ENCODE results near the gene DIP2C.
"Not testable (repeated sequence)": the region's sequence is repeated elsewhere in the genome, so short reads cannot be mapped to it uniquely, and the experiment has no call there.

The DIP2C gene

DNA sequence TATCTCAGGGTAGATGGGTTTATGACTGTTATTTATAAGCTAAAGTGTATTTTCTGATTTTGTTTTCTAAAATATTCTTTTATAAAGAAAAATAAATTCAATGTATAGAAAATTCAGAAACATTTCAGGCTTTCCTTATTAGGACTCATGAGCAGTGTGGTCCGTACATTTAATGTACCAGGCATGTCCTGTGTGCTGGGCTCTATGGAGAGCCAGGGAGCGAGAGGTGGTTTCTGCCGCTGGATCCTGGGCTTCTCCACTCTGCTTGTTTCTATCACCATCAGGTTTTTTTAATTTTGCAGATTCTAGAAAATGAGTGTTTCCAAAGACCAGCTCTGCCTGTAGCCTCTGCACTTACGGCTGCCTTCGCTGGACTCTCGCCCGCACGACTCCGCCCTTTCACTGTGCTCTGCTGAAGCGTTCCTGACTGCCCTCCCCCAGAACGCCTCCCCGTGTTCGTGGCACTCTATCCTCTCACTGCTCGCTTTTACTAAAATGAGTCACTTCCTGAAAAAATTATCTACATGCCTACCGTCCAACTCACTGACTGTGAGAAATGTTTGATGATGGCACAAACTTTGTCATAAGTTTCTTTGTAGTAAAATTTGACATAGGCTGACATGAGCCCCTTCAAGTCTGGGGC lies 365.7 kb downstream of the DIP2C start:
- DNase-seq (ENCODE audit: low spot score): peak; percentile 93

DNA sequence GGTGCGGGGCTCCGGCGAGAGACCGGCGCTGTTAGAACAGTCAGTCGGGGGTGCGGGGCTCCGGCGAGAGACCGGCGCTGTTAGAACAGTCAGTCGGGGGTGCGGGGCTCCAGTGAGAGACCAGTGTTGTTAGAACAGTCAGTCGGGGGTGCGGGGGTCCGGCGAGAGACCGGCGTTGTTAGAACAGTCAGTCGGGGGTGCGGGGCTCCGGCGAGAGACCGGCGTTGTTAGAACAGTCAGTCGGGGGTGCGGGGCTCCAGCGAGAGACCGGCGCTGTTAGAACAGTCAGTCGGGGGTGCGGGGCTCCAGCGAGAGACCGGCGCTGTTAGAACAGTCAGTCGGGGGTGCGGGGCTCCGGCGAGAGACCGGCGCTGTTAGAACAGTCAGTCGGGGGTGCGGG lies 366.4 kb downstream of the DIP2C start:
- DNase-seq (ENCODE audit: low spot score): not testable (repeated sequence)

DNA sequence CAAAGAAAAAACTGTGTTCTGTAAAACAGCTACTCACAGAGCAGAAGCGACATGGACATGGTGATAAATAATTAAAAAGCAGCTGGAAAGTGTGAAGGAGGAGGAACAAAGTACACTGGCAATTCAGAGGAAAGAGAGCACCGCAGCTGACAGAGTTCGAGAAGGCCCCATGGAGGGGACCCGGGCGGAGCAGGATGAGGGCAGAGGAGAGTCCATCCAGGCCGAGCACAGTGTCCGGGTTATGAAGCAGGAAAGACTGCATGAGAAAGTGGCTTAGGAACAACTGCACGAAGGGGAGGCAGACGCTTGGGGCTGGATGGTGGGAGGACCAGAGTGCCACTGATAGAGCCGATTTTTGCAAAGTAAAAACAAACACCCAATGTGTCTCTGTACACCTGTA lies 368.7 kb downstream of the DIP2C start:
- DNase-seq (ENCODE audit: low spot score): no peak

DNA sequence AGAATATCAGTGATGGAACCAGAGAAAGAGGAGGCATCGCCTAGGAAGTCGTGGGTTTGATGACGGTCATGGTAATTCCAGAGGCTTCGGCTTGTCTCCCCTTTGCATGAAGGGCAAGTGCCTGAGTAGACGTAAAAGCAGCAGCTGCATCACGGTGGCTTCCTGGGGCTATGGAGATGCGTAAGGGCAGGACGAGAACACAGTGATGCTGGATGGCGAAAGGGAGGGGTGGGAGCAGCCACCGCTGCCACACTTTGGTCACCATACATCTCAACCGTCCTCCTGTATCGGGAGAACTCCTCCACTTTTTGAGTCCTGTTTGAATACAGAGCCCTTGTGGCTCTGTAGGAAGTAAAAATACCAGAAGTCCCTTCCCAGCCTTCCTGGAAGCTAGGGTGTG lies 371.5 kb downstream of the DIP2C start:
- no peak for DNase-seq (ENCODE audit: low spot score)

DNA sequence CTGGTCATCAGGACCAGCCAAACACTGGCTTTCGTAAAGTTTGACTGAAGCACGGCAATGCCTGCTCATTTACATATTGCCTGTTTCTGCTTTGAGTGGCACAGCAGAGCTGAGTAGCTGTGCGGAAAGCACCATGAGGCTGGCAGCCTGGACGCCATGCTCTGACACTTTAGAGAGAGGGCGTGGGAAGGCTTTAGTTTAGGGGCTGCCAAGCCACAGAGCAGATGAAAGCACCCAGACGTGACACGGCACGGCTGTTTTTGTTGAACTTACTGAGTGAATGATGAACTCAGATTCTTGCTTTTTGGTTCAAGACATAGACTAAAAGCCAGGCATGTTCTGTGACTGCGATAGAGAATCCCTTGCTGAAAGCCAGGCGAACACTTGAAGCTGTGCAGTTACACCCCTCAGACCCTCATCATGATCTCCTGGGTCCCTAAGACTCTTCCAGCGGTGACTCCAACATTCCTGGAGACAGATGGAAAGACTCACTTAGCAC lies 372.1 kb downstream of the DIP2C start:
- peak; percentile 79 for DNase-seq (ENCODE audit: low spot score)

DNA sequence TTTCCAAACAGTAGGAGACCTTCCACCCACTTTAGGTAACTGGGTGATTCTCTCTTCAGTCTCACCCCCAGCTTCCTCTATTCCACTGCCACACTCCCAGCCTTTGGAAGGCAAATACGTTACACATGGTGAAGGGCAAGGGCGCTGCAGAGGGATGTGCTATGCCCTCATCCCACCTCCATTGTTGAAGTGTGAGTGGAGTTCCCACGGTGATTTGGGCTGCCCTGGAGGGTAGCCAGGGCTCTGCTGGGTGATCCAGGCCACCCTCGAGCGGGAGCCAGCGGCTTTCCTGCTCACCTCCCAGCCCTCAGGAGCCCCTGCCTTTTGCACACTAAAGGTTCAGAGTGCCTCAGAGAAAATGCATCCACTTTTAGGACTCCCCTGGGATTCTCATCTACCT lies 373.1 kb downstream of the DIP2C start:
- DNase-seq (ENCODE audit: low spot score): no peak

DNA sequence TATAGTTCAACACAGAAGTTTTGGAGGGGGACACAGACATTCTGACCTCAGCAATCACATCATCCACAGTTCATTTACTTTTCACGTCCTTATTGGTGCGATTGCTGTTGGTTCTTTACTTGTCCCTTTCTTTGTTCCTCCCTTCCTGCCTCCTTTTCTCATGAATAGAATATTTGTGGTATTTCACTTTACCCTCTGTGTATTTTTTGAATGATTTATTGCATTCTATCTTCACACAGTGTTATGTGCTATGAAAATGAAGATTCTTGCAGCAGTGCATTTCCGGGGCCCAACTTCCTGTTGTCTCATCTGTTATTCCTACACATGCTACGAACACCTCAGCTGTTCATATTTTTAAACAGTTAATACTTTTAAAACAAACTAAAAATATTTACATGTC lies 374.6 kb downstream of the DIP2C start:
- no peak for DNase-seq (ENCODE audit: low spot score)

DNA sequence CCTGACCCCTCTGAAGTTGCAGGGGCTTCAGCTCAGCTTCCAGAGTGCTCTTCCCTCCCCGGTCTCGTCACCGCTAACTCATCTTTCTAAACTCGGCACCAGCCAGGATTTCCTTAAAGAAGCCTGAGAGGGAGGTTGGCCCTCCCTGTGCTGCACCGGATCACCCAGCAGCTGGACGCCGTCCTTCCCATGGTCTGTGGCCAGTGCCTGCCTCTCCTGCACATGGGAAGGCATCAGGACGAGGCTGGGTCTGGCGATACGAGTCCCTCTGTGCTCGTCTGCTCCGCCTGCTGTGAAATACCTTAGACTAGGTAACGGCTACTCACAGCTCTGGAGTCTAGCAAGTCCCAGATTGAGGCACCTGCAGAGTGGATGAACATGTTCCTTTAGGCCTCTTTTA lies 375.1 kb downstream of the DIP2C start:
- no peak for DNase-seq (ENCODE audit: low spot score)

DNA sequence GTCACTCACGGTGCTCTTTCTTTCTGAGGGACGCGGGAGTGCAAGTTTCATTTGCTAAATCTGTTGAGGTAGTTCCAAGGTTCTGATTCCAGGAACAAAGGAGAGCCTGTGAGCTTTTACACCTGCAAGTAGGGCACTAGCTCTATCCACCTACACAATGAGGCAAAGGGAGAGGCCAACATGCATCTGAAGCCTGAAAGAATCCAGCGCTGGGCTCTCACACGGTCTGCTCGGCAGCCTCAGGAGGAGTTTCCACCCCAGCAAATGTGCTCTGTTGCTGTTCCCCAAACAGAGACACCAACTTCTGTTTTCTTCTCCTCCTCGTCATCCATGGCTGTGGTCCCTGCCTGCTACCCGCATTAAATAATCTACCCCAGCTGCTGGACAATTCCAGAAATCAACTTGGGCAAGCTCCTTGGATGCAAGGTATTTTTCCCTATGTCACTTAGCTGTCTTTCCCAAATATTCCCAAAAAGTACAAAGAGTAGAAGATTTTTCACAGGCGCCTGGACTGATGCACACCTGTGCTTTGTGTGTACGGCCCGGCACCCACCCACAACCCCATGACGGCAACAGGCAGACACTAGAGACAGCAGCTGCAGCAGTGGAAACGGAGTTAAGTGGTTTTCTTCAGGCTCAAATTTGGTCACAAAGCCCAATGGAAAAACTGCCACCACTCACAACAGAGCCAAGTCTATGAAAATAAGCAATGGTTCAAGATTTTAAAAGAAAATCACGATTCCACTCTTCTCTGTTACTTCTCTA lies 377.4 kb downstream of the DIP2C start:
- DNase-seq (ENCODE audit: low spot score): no peak

DNA sequence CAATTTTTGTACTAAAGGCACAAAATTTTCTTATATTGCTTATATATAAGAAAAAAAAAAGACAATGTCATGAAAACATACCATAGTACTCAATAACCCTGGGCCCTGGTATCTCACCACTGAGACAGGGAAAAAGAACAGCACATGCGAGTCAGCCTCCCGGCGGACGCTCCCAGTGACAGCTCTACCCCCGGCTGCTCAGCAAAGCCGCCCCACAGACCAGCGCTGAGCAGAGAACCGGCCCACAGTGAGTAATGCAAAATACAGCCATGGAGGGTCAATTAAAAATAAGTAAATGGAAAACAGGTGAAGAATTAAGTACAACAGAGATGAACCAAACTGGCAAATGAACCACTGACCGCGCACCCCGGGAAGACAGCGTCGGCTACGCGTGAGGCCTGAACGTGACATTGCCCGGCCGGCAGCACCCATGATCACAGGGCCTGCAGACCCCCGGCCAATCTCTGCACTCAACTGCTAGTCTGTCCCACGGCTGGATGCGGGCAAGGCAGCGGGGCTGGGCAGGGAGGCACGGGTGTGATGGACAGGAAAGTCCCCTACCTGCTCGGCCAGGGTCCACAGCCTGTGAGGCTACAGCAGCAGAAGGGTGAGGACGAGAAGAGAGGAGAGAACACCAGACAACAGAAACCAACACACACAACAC lies 378.4 kb downstream of the DIP2C start:
- no peak for DNase-seq (ENCODE audit: low spot score)

DNA sequence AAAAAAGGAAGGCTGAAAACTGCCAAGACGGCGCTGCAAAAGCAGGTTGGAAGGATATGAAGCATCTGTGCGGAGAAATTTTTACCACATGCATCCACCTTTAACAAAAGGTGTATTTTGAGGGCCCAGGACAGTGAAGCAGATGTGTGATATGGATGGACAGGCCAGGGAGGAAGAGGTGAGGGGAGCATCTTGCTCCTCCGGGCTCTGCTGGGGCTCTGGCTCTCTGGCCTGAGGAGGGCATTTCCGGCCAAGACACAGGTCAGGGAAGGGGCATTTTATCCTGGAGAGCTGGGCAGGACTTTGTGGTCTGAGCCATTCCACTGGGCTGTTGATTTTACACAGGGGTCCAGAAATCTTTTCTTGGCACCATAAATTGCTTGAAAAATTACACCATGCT lies 379.1 kb downstream of the DIP2C start:
- no peak for DNase-seq (ENCODE audit: low spot score)

DNA sequence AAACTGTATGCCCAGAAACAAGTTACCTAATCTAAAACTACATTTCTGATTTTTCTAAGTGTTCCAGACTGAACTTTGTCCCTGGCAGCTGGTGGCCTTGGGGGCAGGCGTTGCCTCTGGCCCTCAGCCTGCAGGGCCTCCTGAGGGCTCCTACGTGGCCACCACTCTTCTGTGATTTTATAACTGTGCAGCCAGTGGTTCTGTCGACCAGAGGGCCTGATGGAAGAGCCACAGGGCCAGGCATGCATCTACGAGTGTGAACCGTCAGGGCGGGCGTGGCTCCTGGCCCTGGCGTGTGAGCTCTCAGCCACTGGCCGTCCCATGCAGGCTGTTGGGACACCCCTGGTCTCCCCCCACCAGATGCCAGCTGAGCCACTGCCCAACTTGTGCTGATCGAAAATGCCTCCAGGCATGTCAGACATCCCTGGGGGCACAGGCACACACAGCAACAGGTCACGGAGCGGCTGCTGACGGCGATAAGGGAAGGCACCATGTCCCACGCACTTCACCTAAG lies 380.8 kb downstream of the DIP2C start:
- DNase-seq (ENCODE audit: low spot score): no peak

DNA sequence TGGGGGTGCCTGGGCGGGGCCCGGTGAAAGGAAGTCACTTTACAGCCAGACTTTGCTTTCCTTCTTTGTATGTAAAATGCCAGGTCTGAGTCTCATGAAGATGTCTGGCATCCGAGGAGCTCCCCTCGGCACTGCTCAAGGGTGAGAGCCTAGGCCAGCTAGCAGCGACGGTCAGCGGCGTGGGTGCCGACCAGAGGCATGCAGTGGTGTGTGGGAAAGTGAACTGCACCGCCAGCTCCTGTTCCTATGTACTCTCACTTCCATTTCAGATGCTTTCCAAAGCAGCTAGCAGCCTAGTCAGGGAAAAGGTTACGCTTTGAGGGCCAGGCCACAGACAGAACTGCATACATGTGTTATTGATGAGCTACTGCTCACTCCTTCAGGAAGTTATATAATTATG lies 381.4 kb downstream of the DIP2C start:
- no peak for DNase-seq (ENCODE audit: low spot score)

DNA sequence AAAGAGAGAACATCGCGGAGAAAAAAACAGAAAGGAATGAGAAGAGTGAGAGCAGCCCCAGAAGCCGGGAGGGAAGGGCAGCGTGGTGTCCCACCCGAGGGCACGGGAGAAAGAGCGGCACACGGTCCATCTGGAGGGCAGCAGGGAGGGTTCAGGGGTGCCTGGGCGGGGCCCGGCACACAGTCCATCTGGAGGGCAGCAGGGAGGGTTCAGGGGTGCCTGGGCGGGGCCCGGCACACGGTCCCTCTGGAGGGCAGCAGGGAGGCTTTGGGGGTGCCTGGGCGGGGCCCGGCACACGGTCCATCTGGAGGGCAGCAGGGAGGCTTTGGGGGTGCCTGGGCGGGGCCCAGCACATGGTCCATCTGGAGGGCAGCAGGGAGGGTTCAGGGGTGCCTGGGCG lies 381.8 kb downstream of the DIP2C start:
- no peak for DNase-seq (ENCODE audit: low spot score)

DNA sequence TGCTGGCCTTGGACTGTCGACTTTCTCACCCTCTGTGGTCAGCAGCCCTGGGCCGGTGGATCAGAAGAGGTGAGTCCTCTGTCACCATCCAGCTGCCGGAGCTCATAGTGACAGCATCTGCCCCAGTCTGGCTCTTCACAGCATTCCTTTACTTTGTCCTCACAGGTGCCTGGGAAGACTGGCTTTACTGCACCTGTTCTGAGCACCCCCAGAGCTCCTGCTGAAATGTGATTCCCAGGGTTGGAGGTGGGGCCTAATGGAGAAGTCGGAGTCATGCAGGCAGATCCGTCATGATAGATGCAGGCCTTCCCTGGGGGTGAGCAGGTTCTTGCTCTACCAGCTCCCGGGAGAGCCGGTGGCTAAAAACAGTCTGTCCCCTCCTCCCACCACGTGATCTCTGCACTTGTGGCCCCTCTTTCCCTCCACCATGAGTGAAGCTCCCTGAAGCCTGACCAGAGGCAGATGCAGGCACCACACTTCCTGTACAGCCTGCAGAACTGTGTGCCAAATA lies 382.7 kb downstream of the DIP2C start:
- DNase-seq (ENCODE audit: low spot score): no peak

DNA sequence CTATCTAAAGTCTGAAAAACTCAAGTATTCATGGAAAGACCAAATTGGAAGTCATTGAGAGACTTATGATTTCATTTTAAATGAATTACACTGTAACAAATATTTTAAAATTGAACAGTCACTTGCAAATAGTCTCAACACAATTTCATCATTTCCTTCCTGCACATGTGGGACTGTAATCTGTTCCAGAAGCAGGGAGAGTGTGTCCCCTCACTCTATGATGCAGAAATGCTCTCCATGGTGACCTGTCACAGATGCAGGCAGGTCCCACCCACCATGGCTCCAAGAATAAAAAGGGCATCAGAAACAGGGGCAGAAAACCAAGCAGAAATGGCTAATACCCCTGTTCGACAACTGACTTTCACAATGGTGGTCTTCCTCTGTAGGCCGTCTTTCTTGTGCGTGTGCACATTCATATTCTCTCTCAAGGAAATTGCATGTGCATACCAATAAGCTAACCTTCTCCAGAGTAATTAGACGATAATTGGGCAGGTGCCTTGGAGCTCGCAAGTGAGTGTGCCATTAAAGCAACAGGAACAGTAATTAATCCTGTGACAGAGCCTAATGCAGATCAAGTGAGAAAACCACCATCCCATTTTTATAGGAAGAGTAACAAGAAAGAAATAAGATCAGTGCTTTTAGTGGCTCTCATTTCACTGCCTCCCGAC lies 383.3 kb downstream of the DIP2C start:
- DNase-seq (ENCODE audit: low spot score): no peak

DNA sequence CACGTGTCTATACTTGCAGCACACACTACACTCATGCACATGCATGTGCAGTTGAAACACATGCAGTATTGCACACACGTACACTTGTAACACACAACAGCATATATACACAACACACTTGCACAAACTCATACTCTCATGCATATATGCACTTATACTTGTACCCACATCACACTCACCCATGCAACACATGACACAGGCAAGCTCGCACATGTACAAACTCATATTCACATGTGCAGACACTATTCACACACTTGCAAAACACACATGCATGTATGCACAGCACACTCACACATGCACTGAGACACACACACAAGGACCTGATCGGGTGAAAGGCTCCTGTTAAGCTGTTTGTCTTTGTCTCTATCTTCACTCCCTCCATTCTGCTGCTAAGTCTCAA lies 384.4 kb downstream of the DIP2C start:
- DNase-seq (ENCODE audit: low spot score): no peak

DNA sequence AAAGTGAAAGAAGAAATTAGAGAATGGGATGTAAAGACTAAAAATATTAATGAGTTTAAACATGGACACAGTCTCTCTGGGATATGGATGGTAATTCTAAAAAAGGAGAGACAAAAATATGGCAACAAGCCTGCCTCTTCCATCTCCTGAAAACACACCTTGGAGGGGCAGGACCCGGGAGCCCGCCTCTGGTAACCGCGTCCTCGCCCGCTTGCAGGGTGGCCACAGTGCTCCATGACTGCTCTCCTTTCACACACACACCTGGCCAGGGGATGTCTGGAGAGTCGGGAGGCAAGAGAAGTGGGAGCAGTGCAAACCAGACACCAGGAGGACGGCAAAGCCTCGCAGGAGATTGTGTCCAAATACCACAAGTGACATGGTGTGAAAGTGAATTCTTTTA lies 387.9 kb downstream of the DIP2C start:
- no peak for DNase-seq (ENCODE audit: low spot score)

DNA sequence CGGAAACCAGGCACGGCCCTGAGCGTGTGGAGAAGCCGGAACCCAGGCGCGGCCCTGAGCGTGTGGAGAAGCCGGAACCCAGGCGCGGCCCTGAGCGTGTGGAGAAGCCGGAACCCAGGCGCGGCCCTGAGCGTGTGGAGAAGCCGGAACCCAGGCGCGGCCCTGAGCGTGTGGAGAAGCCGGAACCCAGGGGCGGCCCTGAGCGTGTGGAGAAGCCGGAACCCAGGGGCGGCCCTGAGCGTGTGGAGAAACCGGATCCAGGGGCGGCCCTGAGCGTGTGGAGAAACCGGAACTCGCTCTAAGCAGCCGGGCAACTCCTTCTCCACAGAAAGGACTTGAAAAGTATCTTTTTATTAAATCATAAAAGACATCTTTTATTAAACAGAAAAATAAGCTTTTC lies 388.9 kb downstream of the DIP2C start:
- DNase-seq (ENCODE audit: low spot score): not testable (repeated sequence)

DNA sequence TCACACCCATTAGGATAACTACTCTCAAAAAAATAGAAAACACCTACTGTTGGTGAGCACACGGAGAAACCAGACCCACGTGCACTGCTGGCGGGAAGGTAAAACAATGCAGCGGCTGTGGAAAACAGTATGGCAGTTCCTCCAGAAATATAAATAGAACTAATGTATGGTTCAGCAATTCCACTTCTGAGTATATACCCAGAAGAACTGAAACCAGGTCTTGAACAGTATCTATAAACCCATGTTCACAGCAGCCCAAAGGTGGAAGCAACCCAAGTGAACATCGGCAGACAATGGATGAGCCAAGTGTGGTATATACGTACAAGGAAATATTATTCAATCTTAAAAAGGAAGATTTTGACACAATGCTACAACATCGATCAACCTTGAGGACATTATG lies 389.5 kb downstream of the DIP2C start:
- no peak for DNase-seq (ENCODE audit: low spot score)

DNA sequence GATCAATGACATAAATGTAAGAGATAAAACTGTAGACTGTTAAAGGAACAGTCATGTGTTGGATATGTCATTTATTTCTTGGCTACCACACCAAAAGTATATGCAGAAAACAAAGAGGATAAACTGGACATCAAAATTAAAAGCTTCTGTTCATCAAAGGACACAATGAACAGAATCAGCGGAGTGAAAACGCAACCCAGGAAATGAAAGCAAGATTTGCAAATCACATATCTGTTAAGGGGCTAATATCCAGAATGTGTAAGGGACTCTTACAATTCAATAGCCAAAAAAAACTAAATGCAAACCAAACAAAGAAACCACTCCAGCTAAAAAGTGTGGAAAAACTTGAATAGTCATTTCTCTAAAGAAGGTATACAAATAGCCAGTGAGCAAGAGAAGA lies 390.0 kb downstream of the DIP2C start:
- no peak for DNase-seq (ENCODE audit: low spot score)

DNA sequence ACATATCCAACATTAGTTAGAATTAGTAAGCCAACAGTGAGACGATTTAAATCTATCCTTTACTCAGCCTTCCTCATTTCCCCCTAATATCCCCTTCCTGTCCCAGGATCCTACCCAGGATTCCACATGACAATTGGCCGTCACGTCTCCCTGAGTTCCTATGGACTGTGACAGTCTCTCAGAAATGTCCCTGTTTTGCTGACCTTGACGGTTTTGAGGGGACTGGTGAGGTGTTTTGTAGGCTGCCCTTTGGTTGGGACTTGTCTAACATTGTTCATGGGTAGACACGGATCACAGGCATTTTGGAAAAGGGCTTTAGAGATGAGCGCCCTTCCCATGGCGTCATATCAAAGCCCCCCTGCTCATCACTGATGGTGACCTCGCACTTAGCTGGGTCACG lies 391.4 kb downstream of the DIP2C start:
- DNase-seq (ENCODE audit: low spot score): no peak
